Measurements from ENCODE around the gene HOXA6. TPM values are rescaled to one million over a fixed set of nuclear protein-coding genes. Genes with fewer than 3 reads are reported as not detected.
A peak's percentile ranks its signal among the peaks of the same experiment; 100 is the strongest.

HOXA6 gene
- total RNA-seq, 1 experiment from 2014 or later: not detected

DNA sequence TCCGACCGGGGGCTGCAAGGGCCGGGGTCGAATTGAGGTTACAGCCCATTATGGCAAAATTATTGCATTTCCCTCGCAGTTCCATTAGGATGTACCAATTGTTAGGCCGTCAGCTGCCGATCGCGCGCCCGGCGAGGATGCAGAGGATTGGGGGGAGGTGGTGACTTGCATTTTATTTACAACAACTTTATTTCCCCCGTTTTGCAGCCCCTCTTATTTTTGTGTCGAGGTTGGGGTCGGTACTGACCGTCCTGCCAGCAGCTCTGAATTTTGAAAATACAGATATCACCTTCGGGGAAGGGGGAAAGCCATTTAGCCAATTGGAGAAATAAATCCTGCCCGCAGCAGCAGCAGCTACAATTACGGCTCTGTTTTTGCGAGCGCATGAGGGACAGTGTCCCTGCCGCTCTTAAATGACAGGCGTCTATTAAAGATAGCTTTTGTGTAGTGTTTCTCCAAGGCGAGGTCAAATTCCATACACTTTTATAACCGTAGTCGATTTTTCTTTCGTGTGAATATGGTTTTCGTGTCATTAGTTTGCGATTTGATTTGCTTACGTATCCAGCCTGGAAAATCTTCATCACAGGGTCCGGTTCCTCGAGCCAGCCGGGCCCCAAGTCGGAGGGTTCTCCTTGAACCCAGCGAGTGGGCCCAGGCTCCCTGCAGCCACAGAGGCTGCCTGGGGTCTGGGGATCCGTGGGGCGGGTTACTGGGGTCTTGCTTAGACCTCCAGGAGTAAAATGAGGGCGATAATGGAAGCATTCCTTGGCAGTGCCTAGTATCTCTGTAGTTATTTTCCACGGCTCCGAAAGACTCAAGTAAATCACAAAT lies 3.4 kb downstream of the HOXA6 start:
- Histone ChIP-seq H4K8ac (replicated peaks; ENCODE audit: insufficient read length, low read depth, low read length) (no peak overlapping the region), H4K20me1 (ENCODE audit: control insufficient read depth, insufficient read depth, insufficient read length) (no peaks in the 10 kb centered on the region), H3K79me1 (ENCODE audit: insufficient read depth, low read depth, low read length, poor library complexity, severe bottlenecking) (no peaks in the 10 kb centered on the region), H3K9me3 (ENCODE audit: control insufficient read depth, low read depth, low read length) (no peaks in the 10 kb centered on the region), H3K4me1 (ENCODE audit: insufficient read depth, low read length) (no peaks in the 10 kb centered on the region), H2BK5ac (ENCODE audit: insufficient read length, low read length) (no peak overlapping the region), H2AK5ac (ENCODE audit: insufficient read length, low read length) (no peak overlapping the region), H3K4ac (ENCODE audit: low read depth, low read length) (no peak overlapping the region), H3K9ac (ENCODE audit: extremely low read depth, insufficient read length, low read length) (no peak overlapping the region), H3K27ac (ENCODE audit: insufficient read length, low read depth, low read length) (no peak overlapping the region), H2AFZ (ENCODE audit: low read length) (no peak overlapping the region), H3K23me2 (ENCODE audit: insufficient read length, low read depth, low read length, poor library complexity, severe bottlenecking) (peaks cover 14% of the 10 kb centered on the region), H4K91ac (ENCODE audit: insufficient read length, low read depth, low read length) (no peak overlapping the region), H3K56ac (ENCODE audit: insufficient read length, low read depth, low read length) (no peak overlapping the region), H3K27me3 (ENCODE audit: insufficient read depth, low read length) (peaks cover 97% of the 10 kb centered on the region), H3T11ph (ENCODE audit: low read length) (no peak overlapping the region), H2BK120ac (ENCODE audit: low read depth, low read length, poor library complexity, severe bottlenecking) (no peak overlapping the region), H4K5ac (ENCODE audit: insufficient read length, low read depth, low read length) (no peak overlapping the region), H3K79me2 (ENCODE audit: insufficient read depth, low read length) (no peaks in the 10 kb centered on the region), H2BK20ac (ENCODE audit: low read depth, low read length, poor library complexity, severe bottlenecking) (no peak overlapping the region), H3K14ac (ENCODE audit: insufficient read depth, low read length) (no peak overlapping the region), H3K23ac (ENCODE audit: insufficient read length, low read depth, low read length) (no peak overlapping the region), H3K18ac (ENCODE audit: insufficient read length, low read depth, low read length) (no peak overlapping the region), H2BK15ac (ENCODE audit: low read depth, low read length) (no peak overlapping the region), H2BK12ac (ENCODE audit: insufficient read length, low read depth, low read length) (no peak overlapping the region), H3K4me2 (ENCODE audit: insufficient read depth, insufficient read length, low read length) (peak overlapping the region; percentile 65)
- peaks cover 100% of the 10 kb centered on the region for H3K27me3 Mint-ChIP-seq (ENCODE audit: low read depth)
- H3K9me3 Mint-ChIP-seq: peaks cover 16 to 28% of the 10 kb centered on the region in 2 experiments
- WGBS (ENCODE audit: extremely low coverage, insufficient read length, low lambda C conversion rate): no CpG with 5 or more reads among the region's 40 CpGs
- TF ChIP-seq, protein P1, sequence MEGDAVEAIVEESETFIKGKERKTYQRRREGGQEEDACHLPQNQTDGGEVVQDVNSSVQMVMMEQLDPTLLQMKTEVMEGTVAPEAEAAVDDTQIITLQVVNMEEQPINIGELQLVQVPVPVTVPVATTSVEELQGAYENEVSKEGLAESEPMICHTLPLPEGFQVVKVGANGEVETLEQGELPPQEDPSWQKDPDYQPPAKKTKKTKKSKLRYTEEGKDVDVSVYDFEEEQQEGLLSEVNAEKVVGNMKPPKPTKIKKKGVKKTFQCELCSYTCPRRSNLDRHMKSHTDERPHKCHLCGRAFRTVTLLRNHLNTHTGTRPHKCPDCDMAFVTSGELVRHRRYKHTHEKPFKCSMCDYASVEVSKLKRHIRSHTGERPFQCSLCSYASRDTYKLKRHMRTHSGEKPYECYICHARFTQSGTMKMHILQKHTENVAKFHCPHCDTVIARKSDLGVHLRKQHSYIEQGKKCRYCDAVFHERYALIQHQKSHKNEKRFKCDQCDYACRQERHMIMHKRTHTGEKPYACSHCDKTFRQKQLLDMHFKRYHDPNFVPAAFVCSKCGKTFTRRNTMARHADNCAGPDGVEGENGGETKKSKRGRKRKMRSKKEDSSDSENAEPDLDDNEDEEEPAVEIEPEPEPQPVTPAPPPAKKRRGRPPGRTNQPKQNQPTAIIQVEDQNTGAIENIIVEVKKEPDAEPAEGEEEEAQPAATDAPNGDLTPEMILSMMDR (conservative IDR thresholded peaks at IDR 0.05): no peak
- H3K36me3 Mint-ChIP-seq (ENCODE audit: insufficient read depth in 1 of 3, low read depth in 3 of 3): no peaks in the 10 kb centered on the region; a peak in 3 of 7 replicates
- H3K27ac Mint-ChIP-seq: no peak overlapping the region
- DNase-seq: no peak
- H3K4me3 Mint-ChIP-seq: no peak overlapping the region; a peak in 1 of 5 replicates
- peaks cover 5 to 25% of the 10 kb centered on the region in 2 experiments for H3K4me1 Mint-ChIP-seq

All from H9 (cell line).